Activated T-cell treated with anti-CD3 and anti-CD28 coated beads, Interleukin-2, amount 50 U/mL, for 1 hour (primary cell): ENCODE data around the gene MIDN.

Experiments
- DNase-seq: peaks from one replicate; pipeline ENCODE4 v3.0.0-alpha.2; 2020

Gene MIDN

GRCh38 chr19:1259876-1260748, 11.7 kb downstream of the MIDN start:
- no peak for DNase-seq

GRCh38 chr19:1260749-1261537, 12.6 kb downstream of the MIDN start:
- peak; percentile 99 for DNase-seq

GRCh38 chr19:1261538-1261797, 13.1 kb downstream of the MIDN start:
- no peak for DNase-seq

- DNase-seq, result peak; percentile 55
Measured at GRCh38 chr19:1261798-1262622, 13.6 kb downstream of the MIDN start.

GRCh38 chr19:1262623-1263123, 14.3 kb downstream of the MIDN start:
- no peak for DNase-seq

GRCh38 chr19:1263188-1263587, 14.8 kb downstream of the MIDN start:
- DNase-seq, result no peak

GRCh38 chr19:1264801-1265614, 16.6 kb downstream of the MIDN start:
- peak; percentile 26 for DNase-seq

GRCh38 chr19:1265615-1266128, 17.3 kb downstream of the MIDN start:
- no peak for DNase-seq

- DNase-seq, result peak; percentile 88
Measured at GRCh38 chr19:1266129-1266915, 17.9 kb downstream of the MIDN start.

GRCh38 chr19:1266916-1267476, 18.6 kb downstream of the MIDN start:
- peak; percentile 83 for DNase-seq

GRCh38 chr19:1267477-1268225, 19.3 kb downstream of the MIDN start:
- peak; percentile 49 for DNase-seq

GRCh38 chr19:1268226-1269064, 20.1 kb downstream of the MIDN start:
- DNase-seq, result no peak

- DNase-seq, result peak; percentile 99
Measured at GRCh38 chr19:1269065-1269477, 20.7 kb downstream of the MIDN start, which contains the start of gene CIRBP. Gene CIRBP (plus strand): TSS chr19:1269332. CDS start chr19:1270934, 1,602 bp downstream.

- DNase-seq, result peak; percentile 89
Measured at GRCh38 chr19:1269478-1270212, 21.3 kb downstream of the MIDN start.

- no peak for DNase-seq
Measured at GRCh38 chr19:1270213-1270853, 21.9 kb downstream of the MIDN start.

- DNase-seq, result no peak
Measured at GRCh38 chr19:1270854-1271527, 22.6 kb downstream of the MIDN start.
